ENCODE results near the gene CACNA1D.

DNA sequence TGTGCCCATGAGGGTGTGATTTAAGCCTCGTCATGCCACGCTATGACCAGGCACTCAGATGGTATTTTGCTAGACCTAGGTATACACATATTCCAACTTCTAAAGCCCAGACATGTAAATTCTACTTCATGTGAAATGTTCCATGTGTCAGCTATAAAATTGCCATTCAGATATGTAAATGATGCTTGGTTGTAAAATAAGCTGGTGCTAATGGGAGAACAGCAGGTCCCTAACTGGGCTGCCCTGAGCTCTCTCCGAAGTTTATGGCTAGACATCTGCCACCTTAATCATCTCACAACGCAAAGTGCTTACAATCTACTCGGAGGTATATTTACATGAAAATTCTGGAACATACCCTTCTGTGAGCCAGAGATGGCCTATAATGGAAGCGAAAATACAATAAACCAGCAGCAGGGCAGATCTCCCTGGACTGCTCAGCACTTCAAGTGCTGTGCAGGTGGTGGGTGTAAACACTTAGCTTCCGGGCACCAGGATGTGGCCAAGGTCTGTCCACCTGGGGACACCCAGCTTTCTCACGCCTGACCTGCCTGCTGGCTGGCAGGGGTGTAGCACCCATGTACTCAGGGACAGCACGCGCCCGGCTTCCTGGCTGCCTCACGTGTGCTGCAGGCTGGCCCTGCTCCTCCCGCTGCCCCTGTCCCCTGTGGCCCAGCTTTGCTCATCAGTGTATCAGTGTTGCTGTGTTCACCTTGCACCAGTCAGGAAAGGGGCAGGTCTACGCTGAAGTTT lies 269.8 kb downstream of the CACNA1D start:
- TF ChIP-seq, protein P1, sequence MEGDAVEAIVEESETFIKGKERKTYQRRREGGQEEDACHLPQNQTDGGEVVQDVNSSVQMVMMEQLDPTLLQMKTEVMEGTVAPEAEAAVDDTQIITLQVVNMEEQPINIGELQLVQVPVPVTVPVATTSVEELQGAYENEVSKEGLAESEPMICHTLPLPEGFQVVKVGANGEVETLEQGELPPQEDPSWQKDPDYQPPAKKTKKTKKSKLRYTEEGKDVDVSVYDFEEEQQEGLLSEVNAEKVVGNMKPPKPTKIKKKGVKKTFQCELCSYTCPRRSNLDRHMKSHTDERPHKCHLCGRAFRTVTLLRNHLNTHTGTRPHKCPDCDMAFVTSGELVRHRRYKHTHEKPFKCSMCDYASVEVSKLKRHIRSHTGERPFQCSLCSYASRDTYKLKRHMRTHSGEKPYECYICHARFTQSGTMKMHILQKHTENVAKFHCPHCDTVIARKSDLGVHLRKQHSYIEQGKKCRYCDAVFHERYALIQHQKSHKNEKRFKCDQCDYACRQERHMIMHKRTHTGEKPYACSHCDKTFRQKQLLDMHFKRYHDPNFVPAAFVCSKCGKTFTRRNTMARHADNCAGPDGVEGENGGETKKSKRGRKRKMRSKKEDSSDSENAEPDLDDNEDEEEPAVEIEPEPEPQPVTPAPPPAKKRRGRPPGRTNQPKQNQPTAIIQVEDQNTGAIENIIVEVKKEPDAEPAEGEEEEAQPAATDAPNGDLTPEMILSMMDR (IDR thresholded peaks at IDR 0.05; ENCODE audit: insufficient read depth, low read length, poor library complexity, severe bottlenecking): no peak
- no peak for TF ChIP-seq EZH2phosphoT487 (conservative IDR thresholded peaks at IDR 0.05; ENCODE audit: low read length)

Measured in SU-DHL-6 (cell line).